GM19035 (cell line): Measurements from ENCODE around the gene FDX2.

Experiments
- ATAC-seq: cut with Tn5 transposase; IDR thresholded peaks from one replicate; pipeline ENCODE4 v1.9.1; 2021; ENCODE audit not compliant: unreplicated experiment

Gene FDX2

DNA sequence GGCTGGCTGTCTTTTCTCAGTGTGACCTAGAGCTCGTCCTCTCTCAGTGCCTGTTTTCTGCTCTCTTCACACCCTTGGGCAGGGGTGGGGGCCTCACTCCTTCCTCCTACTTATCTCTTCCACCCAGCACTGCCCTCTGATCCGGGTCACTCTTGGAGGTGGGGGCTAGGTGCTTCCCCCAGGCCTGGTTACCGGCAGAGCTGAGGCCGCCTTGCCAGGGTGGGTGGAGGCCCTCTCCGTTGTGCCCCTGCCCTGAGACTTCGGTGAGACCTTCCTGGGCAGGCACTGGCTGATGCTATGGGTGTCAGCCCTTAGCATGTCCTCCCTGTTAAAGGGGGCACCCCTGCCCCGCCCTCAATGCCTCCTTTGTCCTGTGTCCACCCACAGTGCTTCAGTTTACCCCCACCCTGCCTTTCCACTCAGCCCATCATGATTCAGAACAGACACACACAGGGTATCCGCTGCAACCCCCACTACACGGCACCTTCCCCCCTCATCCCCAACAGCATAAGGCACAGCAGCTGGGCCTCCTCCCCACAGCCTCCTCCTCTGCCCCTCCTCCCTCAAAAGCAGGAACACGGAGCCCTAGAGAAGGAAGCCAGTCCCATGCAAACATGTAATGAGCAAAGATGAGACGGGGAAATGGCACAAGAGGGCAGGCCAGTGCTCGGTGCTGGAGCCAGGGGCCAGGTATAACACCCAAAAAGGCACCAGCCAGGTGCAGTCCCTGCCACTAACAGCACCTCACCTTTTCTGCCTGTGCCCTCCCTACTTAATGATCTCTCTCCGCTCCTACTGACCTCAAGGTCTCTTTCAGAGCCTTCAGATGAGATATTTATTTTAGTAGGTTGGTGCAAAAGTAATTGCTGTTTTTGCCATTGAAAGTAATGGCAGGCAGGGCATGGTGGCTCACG lies 16.0 kb downstream of the FDX2 start:
- ATAC-seq, result no peak

- no peak for ATAC-seq
Measured at GRCh38 chr19:10295847-10296591, 19.8 kb downstream of the FDX2 start.

DNA sequence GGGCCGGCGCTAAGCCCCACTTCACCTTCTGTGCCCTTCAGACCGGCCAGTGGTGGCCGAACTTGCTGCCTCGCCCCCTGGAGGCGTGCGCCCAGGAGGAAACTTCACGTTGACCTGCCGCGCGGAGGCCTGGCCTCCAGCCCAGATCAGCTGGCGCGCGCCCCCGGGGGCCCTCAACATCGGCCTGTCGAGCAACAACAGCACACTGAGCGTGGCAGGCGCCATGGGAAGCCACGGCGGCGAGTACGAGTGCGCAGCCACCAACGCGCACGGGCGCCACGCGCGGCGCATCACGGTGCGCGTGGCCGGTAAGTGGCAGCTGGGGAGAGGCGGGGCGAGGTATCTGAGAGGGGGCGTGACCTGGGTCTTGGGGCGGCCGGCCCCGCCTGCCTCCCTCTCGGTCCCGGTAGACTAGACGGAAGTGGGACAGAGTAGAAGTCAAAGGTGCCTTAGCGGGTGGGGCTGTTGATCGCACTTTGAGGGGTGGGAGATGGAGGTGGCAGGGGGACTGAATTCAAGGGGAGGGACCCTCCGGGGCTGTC lies 20.4 kb downstream of the FDX2 start:
- peak; percentile 40 for ATAC-seq

DNA sequence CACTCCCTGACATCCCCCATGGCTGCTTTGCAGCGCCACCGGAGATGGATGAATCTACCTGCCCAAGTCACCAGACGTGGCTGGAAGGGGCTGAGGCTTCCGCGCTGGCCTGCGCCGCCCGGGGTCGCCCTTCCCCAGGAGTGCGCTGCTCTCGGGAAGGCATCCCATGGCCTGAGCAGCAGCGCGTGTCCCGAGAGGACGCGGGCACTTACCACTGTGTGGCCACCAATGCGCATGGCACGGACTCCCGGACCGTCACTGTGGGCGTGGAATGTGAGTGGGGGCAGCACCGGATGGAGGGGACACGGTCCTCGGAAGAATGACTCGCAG lies 21.5 kb downstream of the FDX2 start:
- ATAC-seq, result no peak

DNA sequence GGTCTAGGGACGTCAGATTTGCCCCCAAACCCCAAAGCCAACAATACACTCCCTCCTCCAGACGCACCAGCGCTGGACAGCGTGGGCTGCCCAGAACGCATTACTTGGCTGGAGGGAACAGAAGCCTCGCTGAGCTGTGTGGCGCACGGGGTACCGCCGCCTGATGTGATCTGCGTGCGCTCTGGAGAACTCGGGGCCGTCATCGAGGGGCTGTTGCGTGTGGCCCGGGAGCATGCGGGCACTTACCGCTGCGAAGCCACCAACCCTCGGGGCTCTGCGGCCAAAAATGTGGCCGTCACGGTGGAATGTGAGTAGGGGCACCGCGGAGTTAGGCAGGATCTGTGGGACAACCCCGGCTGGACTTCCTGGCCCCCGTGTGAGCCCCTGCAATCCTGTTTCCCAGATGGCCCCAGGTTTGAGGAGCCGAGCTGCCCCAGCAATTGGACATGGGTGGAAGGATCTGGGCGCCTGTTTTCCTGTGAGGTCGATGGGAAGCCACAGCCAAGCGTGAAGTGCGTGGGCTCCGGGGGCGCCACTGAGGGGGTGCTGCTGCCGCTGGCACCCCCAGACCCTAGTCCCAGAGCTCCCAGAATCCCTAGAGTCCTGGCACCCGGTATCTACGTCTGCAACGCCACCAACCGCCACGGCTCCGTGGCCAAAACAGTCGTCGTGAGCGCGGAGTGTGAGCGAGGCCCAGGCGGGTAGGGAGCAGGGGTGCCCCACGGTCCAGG lies 22.0 kb downstream of the FDX2 start:
- ATAC-seq, result no peak

DNA sequence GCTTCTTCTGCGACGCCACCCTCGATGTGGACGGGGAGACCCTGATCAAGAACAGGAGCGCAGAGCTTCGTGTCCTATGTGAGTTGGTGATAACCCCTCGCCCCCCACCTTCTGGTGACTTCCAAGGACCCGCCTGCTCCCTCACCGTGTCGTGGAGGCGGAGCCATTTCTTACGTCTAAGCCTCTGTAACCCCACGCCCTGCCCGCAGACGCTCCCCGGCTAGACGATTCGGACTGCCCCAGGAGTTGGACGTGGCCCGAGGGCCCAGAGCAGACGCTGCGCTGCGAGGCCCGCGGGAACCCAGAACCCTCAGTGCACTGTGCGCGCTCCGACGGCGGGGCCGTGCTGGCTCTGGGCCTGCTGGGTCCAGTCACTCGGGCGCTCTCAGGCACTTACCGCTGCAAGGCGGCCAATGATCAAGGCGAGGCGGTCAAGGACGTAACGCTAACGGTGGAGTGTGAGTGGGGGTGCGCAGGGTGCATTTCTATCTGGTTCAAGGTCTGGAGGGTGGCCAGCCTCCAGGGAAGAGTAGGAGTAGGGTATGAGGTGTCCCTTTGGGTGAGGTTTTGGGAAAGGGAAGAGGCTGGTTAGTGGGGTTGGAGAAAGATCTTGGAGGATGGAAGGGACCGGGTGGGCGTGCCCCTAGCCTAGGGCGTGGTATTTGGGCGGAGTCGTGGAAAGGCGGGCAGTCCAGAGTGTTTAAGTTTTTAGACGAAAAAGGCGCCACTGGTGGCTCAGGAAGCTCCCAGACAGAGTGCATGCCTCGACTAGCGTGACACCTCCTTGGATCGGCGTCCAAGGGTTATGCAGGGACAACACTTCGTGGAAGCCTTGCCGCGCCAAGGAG lies 22.8 kb downstream of the FDX2 start:
- ATAC-seq, result no peak

DNA sequence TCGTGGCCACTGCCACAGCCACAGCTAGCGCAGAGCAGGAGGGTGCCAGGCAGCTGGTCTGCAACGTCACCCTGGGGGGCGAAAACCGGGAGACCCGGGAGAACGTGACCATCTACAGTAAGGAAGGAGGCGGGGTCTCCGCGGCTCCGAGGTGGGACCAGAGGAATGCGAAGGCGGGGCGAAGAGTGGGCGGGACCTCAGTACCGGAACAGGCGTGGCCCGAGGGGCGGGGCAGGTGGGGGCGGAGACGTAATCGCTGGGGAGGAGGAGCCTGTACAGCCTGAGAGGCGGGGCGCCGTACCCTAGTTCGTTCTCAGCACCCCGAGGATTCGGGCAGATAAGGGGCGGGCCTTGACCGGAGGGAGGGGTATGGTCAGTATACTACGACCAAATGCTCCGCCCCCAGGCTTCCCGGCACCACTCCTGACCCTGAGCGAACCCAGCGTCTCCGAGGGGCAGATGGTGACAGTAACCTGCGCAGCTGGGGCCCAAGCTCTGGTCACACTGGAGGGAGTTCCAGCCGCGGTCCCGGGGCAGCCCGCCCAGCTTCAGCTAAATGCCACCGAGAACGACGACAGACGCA lies 23.5 kb downstream of the FDX2 start:
- ATAC-seq, result peak; percentile 58

DNA sequence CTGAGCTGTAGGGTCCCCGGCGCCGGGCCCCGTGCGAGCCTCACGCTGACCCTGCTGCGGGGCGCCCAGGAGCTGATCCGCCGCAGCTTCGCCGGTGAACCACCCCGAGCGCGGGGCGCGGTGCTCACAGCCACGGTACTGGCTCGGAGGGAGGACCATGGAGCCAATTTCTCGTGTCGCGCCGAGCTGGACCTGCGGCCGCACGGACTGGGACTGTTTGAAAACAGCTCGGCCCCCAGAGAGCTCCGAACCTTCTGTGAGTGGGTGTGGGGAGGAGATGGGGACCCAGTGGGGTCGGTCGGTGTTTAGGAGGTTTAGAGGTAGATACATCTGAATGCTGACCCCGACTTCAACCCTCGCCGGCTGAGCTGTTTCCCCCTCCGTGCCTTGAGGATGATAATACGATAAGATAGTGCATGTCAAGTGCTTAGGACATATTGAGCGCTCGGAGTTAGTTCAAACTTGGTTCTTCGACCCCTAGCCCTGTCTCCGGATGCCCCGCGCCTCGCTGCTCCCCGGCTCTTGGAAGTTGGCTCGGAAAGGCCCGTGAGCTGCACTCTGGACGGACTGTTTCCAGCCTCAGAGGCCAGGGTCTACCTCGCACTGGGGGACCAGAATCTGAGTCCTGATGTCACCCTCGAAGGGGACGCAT lies 24.1 kb downstream of the FDX2 start:
- ATAC-seq, result no peak

GRCh38 chr19:10290876-10291553 lies 24.8 kb downstream of the FDX2 start:
- no peak for ATAC-seq

GRCh38 chr19:10290357-10290875 lies 25.4 kb downstream of the FDX2 start:
- ATAC-seq, result no peak

GRCh38 chr19:10289836-10290356 lies 25.9 kb downstream of the FDX2 start, which contains the start of gene ICAM5:
TSS of gene ICAM5 (plus strand) at chr19:10289952. CDS start at chr19:10290044, 92 bp downstream.
- no peak for ATAC-seq

DNA sequence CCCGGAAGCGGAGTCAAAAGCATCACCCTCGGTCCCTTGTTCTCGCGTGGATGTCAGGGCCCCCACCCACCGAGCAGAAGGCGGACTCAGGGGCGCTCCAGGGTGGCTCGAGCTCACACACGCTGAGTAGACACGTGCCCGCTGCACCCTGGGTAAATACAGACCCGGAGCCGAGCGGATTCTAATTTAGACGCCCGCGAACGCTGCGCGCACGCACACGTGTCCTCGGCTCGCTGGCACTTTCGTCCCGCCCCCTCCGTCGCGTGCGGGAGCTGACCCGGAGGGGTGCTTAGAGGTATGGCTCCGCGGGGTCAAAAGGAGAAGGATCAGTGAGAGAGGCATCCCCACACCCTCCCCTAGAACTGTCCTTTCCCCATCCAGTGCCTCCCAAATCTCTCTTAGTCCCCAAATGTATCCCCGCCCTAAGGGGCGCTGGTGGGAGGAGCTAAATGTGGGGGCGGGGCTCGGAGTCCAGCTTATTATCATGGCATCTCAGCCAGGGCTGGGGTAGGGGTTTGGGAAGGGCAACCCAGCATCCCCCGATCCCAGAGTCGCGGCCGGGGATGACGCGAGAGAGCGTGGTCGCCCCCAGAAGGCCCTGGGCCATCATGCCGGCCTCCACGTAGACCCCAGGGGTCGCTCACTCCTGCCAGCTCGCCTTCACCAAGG lies 26.5 kb downstream of the FDX2 start:
- no peak for ATAC-seq

DNA sequence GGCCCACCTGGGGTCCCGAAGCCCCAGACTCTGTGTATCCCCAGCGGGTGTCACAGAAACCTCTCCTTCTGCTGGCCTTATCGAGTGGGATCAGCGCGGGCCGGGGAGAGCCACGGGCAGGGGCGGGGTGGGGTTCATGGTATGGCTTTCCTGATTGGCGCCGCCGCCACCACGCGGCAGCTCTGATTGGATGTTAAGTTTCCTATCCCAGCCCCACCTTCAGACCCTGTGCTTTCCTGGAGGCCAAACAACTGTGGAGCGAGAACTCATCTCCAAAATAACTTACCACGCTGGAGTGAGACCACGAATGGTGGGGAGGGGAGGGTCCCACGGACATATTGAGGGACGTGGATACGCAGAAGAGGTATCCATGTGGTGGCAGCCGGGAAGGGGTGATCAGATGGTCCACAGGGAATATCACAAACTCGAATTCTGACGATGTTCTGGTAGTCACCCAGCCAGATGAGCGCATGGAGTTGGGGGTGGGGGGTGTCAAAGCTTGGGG lies 27.1 kb downstream of the FDX2 start:
- no peak for ATAC-seq

DNA sequence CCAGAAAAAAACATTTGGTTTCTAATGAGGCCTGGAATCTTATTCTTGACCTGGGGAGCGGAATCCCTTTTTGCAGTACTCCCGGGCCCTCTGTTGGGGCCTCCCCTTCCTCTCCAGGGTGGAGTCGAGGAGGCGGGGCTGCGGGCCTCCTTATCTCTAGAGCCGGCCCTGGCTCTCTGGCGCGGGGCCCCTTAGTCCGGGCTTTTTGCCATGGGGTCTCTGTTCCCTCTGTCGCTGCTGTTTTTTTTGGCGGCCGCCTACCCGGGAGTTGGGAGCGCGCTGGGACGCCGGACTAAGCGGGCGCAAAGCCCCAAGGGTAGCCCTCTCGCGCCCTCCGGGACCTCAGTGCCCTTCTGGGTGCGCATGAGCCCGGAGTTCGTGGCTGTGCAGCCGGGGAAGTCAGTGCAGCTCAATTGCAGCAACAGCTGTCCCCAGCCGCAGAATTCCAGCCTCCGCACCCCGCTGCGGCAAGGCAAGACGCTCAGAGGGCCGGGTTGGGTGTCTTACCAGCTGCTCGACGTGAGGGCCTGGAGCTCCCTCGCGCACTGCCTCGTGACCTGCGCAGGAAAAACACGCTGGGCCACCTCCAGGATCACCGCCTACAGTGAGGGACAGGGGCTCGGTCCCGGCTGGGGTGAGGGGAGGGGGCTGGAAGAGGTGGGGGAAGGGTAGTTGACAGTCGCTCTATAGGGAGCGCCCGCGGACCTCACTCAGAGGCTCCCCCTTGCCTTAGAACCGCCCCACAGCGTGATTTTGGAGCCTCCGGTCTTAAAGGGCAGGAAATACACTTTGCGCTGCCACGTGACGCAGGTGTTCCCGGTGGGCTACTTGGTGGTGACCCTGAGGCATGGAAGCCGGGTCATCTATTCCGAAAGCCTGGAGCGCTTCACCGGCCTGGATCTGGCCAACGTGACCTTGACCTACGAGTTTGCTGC lies 28.7 kb downstream of the FDX2 start, which contains the start of gene ICAM4:
Gene ICAM4 (plus strand): TSS at position 153 of the 935 bp plus-strand sequence. CDS start 58 bp downstream, at position 211.
- ATAC-seq, result no peak

- ATAC-seq, result no peak
Measured at GRCh38 chr19:10285393-10285792, 30.4 kb downstream of the FDX2 start.

DNA sequence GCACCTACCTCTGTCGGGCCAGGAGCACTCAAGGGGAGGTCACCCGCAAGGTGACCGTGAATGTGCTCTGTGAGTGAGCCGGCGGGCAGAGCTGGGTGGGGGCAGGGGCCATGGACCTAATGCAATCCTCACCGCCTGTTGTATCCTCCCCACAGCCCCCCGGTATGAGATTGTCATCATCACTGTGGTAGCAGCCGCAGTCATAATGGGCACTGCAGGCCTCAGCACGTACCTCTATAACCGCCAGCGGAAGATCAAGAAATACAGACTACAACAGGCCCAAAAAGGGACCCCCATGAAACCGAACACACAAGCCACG lies 30.9 kb downstream of the FDX2 start:
- no peak for ATAC-seq
